Mucosa of rectum (tissue), 2 donors: ENCODE data around the gene CT45A8.
"Not testable (repeated sequence)": the region's sequence is repeated elsewhere in the genome, so short reads cannot be mapped to it uniquely, and the experiment has no call there.

ENCODE experiments used
- H3K27ac ChIP-seq, 2 donors: one replicate each; pipeline ENCODE4 v1.7.0; 2013; ENCODE audit warnings: inconsistent platforms in 2 of 2, low read depth in 2 of 2, low read length in 2 of 2
- H3K27me3 ChIP-seq, 2 donors: one replicate each; pipeline ENCODE4 v1.7.0; 2013; ENCODE audit warnings: low read length in 2 of 2; ENCODE audit not compliant: control insufficient read depth in 2 of 2, insufficient read depth in 2 of 2
- H3K36me3 ChIP-seq, 2 donors: one replicate each; pipeline ENCODE4 v1.7.0; 2013; ENCODE audit warnings: low read length in 2 of 2; ENCODE audit not compliant: control insufficient read depth in 2 of 2, insufficient read depth in 2 of 2
- H3K4me1 ChIP-seq, 2 donors: one replicate each; pipeline ENCODE4 v1.7.0; 2013; ENCODE audit warnings: low read length in 2 of 2, mild to moderate bottlenecking in 1 of 2; ENCODE audit not compliant: control insufficient read depth in 2 of 2, insufficient read depth in 2 of 2
- H3K4me3 ChIP-seq, 2 donors: one replicate each; pipeline ENCODE4 v1.7.0; 2013; ENCODE audit warnings: low read length in 2 of 2
- H3K9ac ChIP-seq, 2 donors: one replicate each; pipeline ENCODE4 v1.7.0; 2013; ENCODE audit warnings: low read length in 2 of 2, low read depth in 1 of 2, mild to moderate bottlenecking in 1 of 2
- H3K9me3 ChIP-seq, 2 donors: one replicate each; pipeline ENCODE4 v1.7.0; 2013; ENCODE audit warnings: low read length in 2 of 2; ENCODE audit not compliant: control insufficient read depth in 2 of 2
- donor health status: healthy.
- donor health status: Normal muscosa, but diverticular disease.

Gene CT45A8

GRCh38 chrX:135802687-135803086 is 51.7 kb downstream of the CT45A8 start, which contains the start of gene CT45A6:
Gene CT45A6, minus strand, starts transcription at chrX:135802787. Its CDS starts 3,794 bp downstream, at chrX:135798993.
- not testable (repeated sequence) for H3K9me3 ChIP-seq, H3K9ac ChIP-seq, H3K4me3 ChIP-seq, H3K36me3 ChIP-seq, H3K4me1 ChIP-seq, H3K27me3 ChIP-seq, H3K27ac ChIP-seq
